A375 (cell line): ENCODE data around the gene SCGB1C1. TPM values are rescaled to one million over a fixed set of nuclear protein-coding genes. Genes with fewer than 3 reads are reported as not detected.

Experiments used
- small RNA-seq: library from RNA; depleted of rRNA; stranded (forward); fragments of <200 nt; gene quantifications from one replicate; pipeline ENCODE3, GENCODE V24; 2014
- total RNA-seq: library from RNA; depleted of rRNA; stranded (reverse); fragments of >200 nt; shearing (Covaris generic); gene quantifications from 2 replicates; pipeline ENCODE4 v1.2.3, GENCODE V29; 2014; rRNA removed

The SCGB1C1 gene
- not detected in 2 replicates for total RNA-seq

DNA sequence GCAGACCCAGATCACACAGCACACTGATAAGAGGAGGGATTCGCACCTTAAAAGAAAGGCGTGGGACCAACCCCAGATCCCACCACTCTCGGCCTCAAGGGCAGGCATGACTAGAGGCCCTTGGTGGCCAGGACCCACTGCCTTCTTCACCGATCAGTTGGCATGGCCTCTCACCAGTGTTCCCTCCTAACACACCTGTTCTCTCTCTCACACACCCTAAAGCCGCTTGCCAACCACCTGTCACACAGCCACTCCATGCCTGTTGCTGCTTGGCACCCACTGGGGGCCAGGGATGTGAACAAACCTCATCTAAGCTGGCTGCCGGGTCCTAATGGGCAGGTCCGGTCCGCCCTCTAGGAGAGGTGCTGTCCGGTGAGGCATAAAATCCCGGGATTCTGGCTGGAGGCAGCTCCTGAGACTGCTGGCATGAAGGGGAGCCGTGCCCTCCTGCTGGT lies at the start of gene SCGB1C1:
Gene SCGB1C1, plus strand, starts transcription at position 405 of the 455 bp plus-strand sequence. Its CDS starts 22 bp downstream, at position 427.

DNA sequence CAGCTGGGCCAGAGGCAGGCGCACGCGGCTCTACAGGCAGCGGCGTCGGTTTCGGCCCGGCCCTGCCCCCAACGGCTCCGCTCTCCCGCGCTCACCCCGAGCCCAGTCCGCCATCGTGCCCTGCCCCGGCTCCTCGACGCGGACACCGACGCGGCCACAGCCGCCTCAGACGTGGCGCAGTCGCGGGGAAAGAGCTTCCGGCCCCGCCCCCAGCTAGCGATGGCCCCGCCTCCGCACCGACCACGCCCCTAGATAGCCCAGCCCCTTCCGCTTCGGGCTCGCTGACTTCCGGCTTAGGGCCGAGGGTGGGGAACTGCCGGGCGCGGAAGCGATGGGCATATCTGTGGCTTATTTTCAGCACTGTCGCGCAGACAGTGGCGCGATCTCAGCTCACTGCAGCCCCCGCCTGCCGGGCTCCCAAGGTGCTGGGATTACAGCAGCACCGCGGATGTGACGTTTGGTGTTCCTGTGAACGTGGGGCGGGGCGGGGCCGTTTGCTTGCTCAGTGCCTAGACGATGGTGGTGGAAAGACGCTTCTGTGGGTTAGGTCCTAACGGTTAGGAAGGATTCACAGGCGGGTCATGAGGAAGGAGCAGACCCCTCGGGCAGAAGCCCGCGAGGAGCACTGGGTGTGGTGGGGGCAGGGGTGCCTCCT lies 14.5 kb downstream of the SCGB1C1 start, which contains the start of the genes BET1L and RIC8A:
Gene BET1L, minus strand, starts transcription at position 192 of the 655 bp plus-strand sequence. Its CDS starts 78 bp downstream, at position 114.
Gene RIC8A, plus strand, starts transcription at position 501 of the 655 bp plus-strand sequence. CDS start 1,147 bp downstream, outside the sequence.

GRCh38 chr11:235997-236773 lies 43.3 kb downstream of the SCGB1C1 start, which contains the start of gene SIRT3:
SIRT3 (minus strand) TSS chr11:236342; CDS start chr11:236328, 14 bp downstream.

DNA sequence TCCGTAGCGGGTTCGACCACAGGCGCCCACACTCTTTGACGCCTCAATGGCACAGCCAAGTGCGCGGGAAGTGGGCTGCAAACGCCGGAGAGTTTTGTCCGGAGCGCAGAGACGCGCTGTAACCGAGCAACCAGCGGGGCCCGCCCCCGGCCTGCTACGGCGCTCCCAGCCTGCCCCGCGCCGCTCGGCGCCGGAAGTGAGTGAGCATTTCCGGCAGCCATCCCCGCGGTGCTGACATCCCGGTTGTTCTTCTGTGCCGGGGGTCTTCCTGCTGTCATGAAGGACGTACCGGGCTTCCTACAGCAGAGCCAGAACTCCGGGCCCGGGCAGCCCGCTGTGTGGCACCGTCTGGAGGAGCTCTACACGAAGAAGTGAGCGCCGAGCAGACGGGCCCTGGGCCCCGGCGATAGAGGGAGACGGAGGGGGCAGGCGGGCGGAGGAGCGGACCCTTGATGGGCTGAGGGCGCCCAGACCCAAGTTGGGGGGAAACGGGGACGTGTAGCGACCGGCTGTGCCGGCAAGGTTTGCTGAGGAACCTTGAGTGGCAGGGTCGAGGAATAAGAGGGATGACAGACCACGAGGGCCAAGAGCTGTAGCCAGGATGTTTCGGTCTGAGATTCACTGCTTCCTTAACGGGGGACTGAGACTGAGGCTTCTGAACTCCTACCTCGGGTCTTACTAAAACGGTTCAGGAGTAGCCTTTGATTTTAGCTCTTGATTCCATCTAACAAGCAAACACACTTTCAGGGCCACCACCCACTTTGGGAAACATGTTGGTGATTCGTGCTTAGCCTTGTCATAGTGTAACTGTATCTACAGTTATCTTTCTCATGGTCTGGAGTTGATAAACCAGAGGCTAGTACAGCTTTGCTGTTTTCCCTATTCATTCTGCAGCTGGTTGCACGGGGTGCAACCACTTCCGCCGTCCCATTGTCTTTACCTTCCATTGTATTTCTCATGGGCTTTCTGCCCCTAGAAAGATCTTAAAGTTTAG lies 44.2 kb downstream of the SCGB1C1 start, which contains the start of gene PSMD13:
Gene PSMD13, plus strand, starts transcription at position 203 of the 994 bp plus-strand sequence. Its CDS starts 74 bp downstream, at position 277.

Small RNA genes within 50 kb of the gene (small RNA-seq; reads per million reads assigned to genes)
- gene RNU6-447P = not detected

Other genes with a start within 250 kb of the SCGB1C1 start
- 12.4 and 13.2 TPM in 2 replicates for gene BET1L, start 14.3 kb downstream of the SCGB1C1 start, total RNA-seq
- 77.6 and 88.5 TPM in 2 replicates for gene RIC8A, start 14.6 kb downstream of the SCGB1C1 start, total RNA-seq
- gene SIRT3, start 43.3 kb downstream of the SCGB1C1 start, total RNA-seq = 10.6 and 10.7 TPM in 2 replicates
- gene PSMD13, start 43.9 kb downstream of the SCGB1C1 start, total RNA-seq = 156 and 163 TPM in 2 replicates
- gene NLRP6, start 85.3 kb downstream of the SCGB1C1 start, total RNA-seq = not detected in 2 replicates
- gene PGGHG, start 96.0 kb downstream of the SCGB1C1 start, total RNA-seq = 15.1 and 16.4 TPM in 2 replicates
- not detected in 2 replicates for gene IFITM5, start 106.4 kb downstream of the SCGB1C1 start, total RNA-seq
- gene IFITM2, start 114.7 kb downstream of the SCGB1C1 start, total RNA-seq = 15.1 and 25.4 TPM in 2 replicates
- gene IFITM1, start 121.0 kb downstream of the SCGB1C1 start, total RNA-seq = 3.9 and 4.5 TPM in 2 replicates
- gene IFITM3, start 127.8 kb downstream of the SCGB1C1 start, total RNA-seq = 70.9 and 105 TPM in 2 replicates
- 42.6 and 50.4 TPM in 2 replicates for gene B4GALNT4, start 176.4 kb downstream of the SCGB1C1 start, total RNA-seq
- 31.2 and 33.4 TPM in 2 replicates for gene PKP3, start 201.1 kb downstream of the SCGB1C1 start, total RNA-seq
- 50.6 and 74.5 TPM in 2 replicates for gene SIGIRR, start 221.9 kb downstream of the SCGB1C1 start, total RNA-seq
- 0.13 TPM in 1 of 2 replicates, not detected in the other for gene ANO9, start 248.9 kb downstream of the SCGB1C1 start, total RNA-seq